Stimulated activated effector memory CD8-positive, alpha-beta T cell treated with anti-CD3 and anti-CD28 coated beads, Interleukin-12 subunit alpha, Interleukin-12 subunit beta, amount 100 ng/mL, for 72 hours (primary cell): ENCODE measurements around the gene PPP2CA.

Experiments used
- ATAC-seq: fragments of 150-1000 bp; cut with Tn5 transposase; 2 replicates; pipeline ENCODE4 v1.10.0; 2021
- DNase-seq, 2 donors: peaks; one replicate each; pipeline ENCODE4 v3.0.0; 2021 to 2022; ENCODE audit warnings: low spot score in 2 of 2
- H3K27ac Mint-ChIP-seq: one replicate; pipeline ENCODE4 v1.8.0; 2022; ENCODE audit warnings: mild to moderate bottlenecking, mixed read lengths
- H3K36me3 Mint-ChIP-seq: one replicate; pipeline ENCODE4 v1.8.0; 2022; ENCODE audit warnings: mild to moderate bottlenecking, mixed read lengths
- H3K4me1 Mint-ChIP-seq: one replicate; pipeline ENCODE4 v1.8.0; 2022; ENCODE audit warnings: mixed read lengths
- H3K4me3 Mint-ChIP-seq: one replicate; pipeline ENCODE4 v1.8.0; 2022; ENCODE audit warnings: mild to moderate bottlenecking, mixed read lengths
- H3K9me3 Mint-ChIP-seq: one replicate; pipeline ENCODE4 v1.8.0; 2022; ENCODE audit warnings: mixed read lengths

Gene PPP2CA

GRCh38 chr5:134184155-134185135, 41.4 kb downstream of the PPP2CA start:
- Mint-ChIP-seq H3K27ac (no peak overlapping the region), H3K4me1 (no peaks in the 10 kb centered on the region), H3K9me3 (no peaks in the 10 kb centered on the region), H3K4me3 (no peak overlapping the region), H3K36me3 (no peaks in the 10 kb centered on the region)
- ATAC-seq (peak; percentile 93), DNase-seq (peak; percentile 78 to 88)

- H3K4me1 Mint-ChIP-seq: no peaks in the 10 kb centered on the region
- H3K27ac Mint-ChIP-seq: no peak overlapping the region
- H3K9me3 Mint-ChIP-seq: no peaks in the 10 kb centered on the region
- DNase-seq (no peak), ATAC-seq (no peak)
- no peaks in the 10 kb centered on the region for H3K36me3 Mint-ChIP-seq
- no peak overlapping the region for H3K4me3 Mint-ChIP-seq
Measured at GRCh38 chr5:134183481-134183880, 42.4 kb downstream of the PPP2CA start.

- Mint-ChIP-seq H3K27ac (peak overlapping the region; percentile 98), H3K4me1 (peaks cover 17% of the 10 kb centered on the region), H3K4me3 (peak overlapping the region; percentile 90), H3K9me3 (no peaks in the 10 kb centered on the region), H3K36me3 (peaks cover 42% of the 10 kb centered on the region)
- DNase-seq: no peak
- no peak for ATAC-seq
Measured at GRCh38 chr5:134178096-134178419, 47.8 kb downstream of the PPP2CA start.

- ATAC-seq (peak; percentile 22), DNase-seq (no peak)
- Mint-ChIP-seq H3K9me3 (no peaks in the 10 kb centered on the region), H3K27ac (peak overlapping the region; percentile 98), H3K4me1 (peaks cover 19% of the 10 kb centered on the region), H3K4me3 (peak overlapping the region; percentile 90), H3K36me3 (peaks cover 47% of the 10 kb centered on the region)
Measured at GRCh38 chr5:134177369-134178095, 48.3 kb downstream of the PPP2CA start.

- H3K36me3 Mint-ChIP-seq: peaks cover 55% of the 10 kb centered on the region
- H3K4me3 Mint-ChIP-seq: peak within 1 kb of the TSS; percentile 90
- ATAC-seq (peak; percentile 90), DNase-seq (peak; percentile 91 to 95)
- H3K4me1 Mint-ChIP-seq: peaks cover 25% of the 10 kb centered on the region
- no peaks in the 10 kb centered on the region for H3K9me3 Mint-ChIP-seq
- H3K27ac Mint-ChIP-seq: peak within 1 kb of the TSS; percentile 98
Measured at GRCh38 chr5:134176511-134177368, 49.1 kb downstream of the PPP2CA start, which contains the start of gene SKP1. Gene SKP1, minus strand, starts transcription at chr5:134176950. Its CDS starts 2,928 bp downstream, at chr5:134174022.

GRCh38 chr5:134175921-134176510, 49.9 kb downstream of the PPP2CA start:
- Mint-ChIP-seq H3K4me1 (peaks cover 25% of the 10 kb centered on the region), H3K36me3 (peaks cover 62% of the 10 kb centered on the region), H3K9me3 (no peaks in the 10 kb centered on the region), H3K27ac (peak overlapping the region; percentile 98), H3K4me3 (peak overlapping the region; percentile 90)
- DNase-seq: no peak
- ATAC-seq: peak; percentile 46

- DNase-seq (no peak), ATAC-seq (no peak)
- no peaks in the 10 kb centered on the region for H3K9me3 Mint-ChIP-seq
- H3K4me3 Mint-ChIP-seq: peak overlapping the region; percentile 90
- peaks cover 71% of the 10 kb centered on the region for H3K36me3 Mint-ChIP-seq
- H3K27ac Mint-ChIP-seq: peak overlapping the region; percentile 98
- peaks cover 25% of the 10 kb centered on the region for H3K4me1 Mint-ChIP-seq
Measured at GRCh38 chr5:134174841-134175839, 50.7 kb downstream of the PPP2CA start.

GRCh38 chr5:134171972-134172371, 53.9 kb downstream of the PPP2CA start:
- ATAC-seq (no peak), DNase-seq (no peak)
- Mint-ChIP-seq H3K4me3 (no peak overlapping the region), H3K4me1 (peaks cover 28% of the 10 kb centered on the region), H3K27ac (peak overlapping the region; percentile 71), H3K9me3 (no peaks in the 10 kb centered on the region), H3K36me3 (peaks cover 99% of the 10 kb centered on the region)

- Mint-ChIP-seq H3K4me3 (no peak overlapping the region), H3K9me3 (no peaks in the 10 kb centered on the region), H3K27ac (no peak overlapping the region), H3K4me1 (peaks cover 25% of the 10 kb centered on the region), H3K36me3 (peaks cover 100% of the 10 kb centered on the region)
- DNase-seq (no peak), ATAC-seq (no peak)
Measured at GRCh38 chr5:134162592-134162991, 63.3 kb downstream of the PPP2CA start.

- ATAC-seq (no peak), DNase-seq (no peak)
- H3K9me3 Mint-ChIP-seq: no peaks in the 10 kb centered on the region
- no peak overlapping the region for H3K27ac Mint-ChIP-seq
- peaks cover 100% of the 10 kb centered on the region for H3K36me3 Mint-ChIP-seq
- H3K4me3 Mint-ChIP-seq: no peak overlapping the region
- peaks cover 25% of the 10 kb centered on the region for H3K4me1 Mint-ChIP-seq
Measured at GRCh38 chr5:134161513-134162395, 64.1 kb downstream of the PPP2CA start.

- no peaks in the 10 kb centered on the region for H3K9me3 Mint-ChIP-seq
- ATAC-seq (peak; percentile 67), DNase-seq (no peak)
- peaks cover 27% of the 10 kb centered on the region for H3K4me1 Mint-ChIP-seq
- H3K36me3 Mint-ChIP-seq: peaks cover 97% of the 10 kb centered on the region
- H3K4me3 Mint-ChIP-seq: no peak overlapping the region
- no peak overlapping the region for H3K27ac Mint-ChIP-seq
Measured at GRCh38 chr5:134153657-134154056, 72.2 kb downstream of the PPP2CA start.

- Mint-ChIP-seq H3K4me1 (peaks cover 27% of the 10 kb centered on the region), H3K27ac (peak overlapping the region; percentile 80), H3K4me3 (no peak overlapping the region), H3K9me3 (no peaks in the 10 kb centered on the region), H3K36me3 (peaks cover 96% of the 10 kb centered on the region)
- no peak for DNase-seq
- ATAC-seq: no peak
Measured at GRCh38 chr5:134153241-134153640, 72.6 kb downstream of the PPP2CA start.
